ENCODE results near the gene SPTLC3.
A peak's percentile ranks its signal among the peaks of the same experiment; 100 is the strongest.

SPTLC3 gene

GRCh38 chr20:13125486-13125885 lies 116.7 kb downstream of the SPTLC3 start:
- Mint-ChIP-seq H3K27ac (no peak overlapping the region), H3K4me1 (ENCODE audit: low read depth in 2 of 2) (no peaks in the 10 kb centered on the region), H3K4me3 (no peak overlapping the region), H3K27me3 (no peaks in the 10 kb centered on the region), H3K9me3 (no peaks in the 10 kb centered on the region), H3K36me3 (ENCODE audit: insufficient read depth) (peaks cover 2% of the 10 kb centered on the region)
- ATAC-seq (replicated peaks) (no peak), DNase-seq (no peak)

- Mint-ChIP-seq H3K9me3 (no peaks in the 10 kb centered on the region), H3K4me3 (no peak overlapping the region), H3K27ac (no peak overlapping the region), H3K27me3 (peaks cover 8 to 16% of the 10 kb centered on the region in 2 donors), H3K4me1 (ENCODE audit: low read depth in 2 of 2) (peaks cover 0 to 5% of the 10 kb centered on the region in 2 donors), H3K36me3 (ENCODE audit: insufficient read depth) (no peaks in the 10 kb centered on the region)
- ATAC-seq (replicated peaks), result no peak
- no peak for DNase-seq
Measured at GRCh38 chr20:13128173-13128572, 119.4 kb downstream of the SPTLC3 start.

- peaks cover 11 to 18% of the 10 kb centered on the region in 2 donors for H3K27me3 Mint-ChIP-seq
- peaks cover 0 to 5% of the 10 kb centered on the region in 2 donors for H3K4me1 Mint-ChIP-seq (ENCODE audit: low read depth in 2 of 2)
- no peak overlapping the region for H3K27ac Mint-ChIP-seq
- H3K9me3 Mint-ChIP-seq, result no peaks in the 10 kb centered on the region
- DNase-seq, result no peak
- no peaks in the 10 kb centered on the region for H3K36me3 Mint-ChIP-seq (ENCODE audit: insufficient read depth)
- ATAC-seq (replicated peaks), result no peak
- H3K4me3 Mint-ChIP-seq, result no peak overlapping the region
Measured at GRCh38 chr20:13130061-13130706, 121.4 kb downstream of the SPTLC3 start.

- Mint-ChIP-seq H3K27me3 (peaks cover 11 to 18% of the 10 kb centered on the region in 2 donors), H3K27ac (no peak overlapping the region), H3K9me3 (no peaks in the 10 kb centered on the region), H3K4me1 (ENCODE audit: low read depth in 2 of 2) (peaks cover 0 to 5% of the 10 kb centered on the region in 2 donors), H3K4me3 (no peak overlapping the region), H3K36me3 (ENCODE audit: insufficient read depth) (no peaks in the 10 kb centered on the region)
- DNase-seq, result no peak
- ATAC-seq (replicated peaks), result no peak
Measured at GRCh38 chr20:13130707-13131103, 121.9 kb downstream of the SPTLC3 start.

GRCh38 chr20:13131688-13132087 lies 122.9 kb downstream of the SPTLC3 start:
- Mint-ChIP-seq H3K4me3 (no peak overlapping the region), H3K4me1 (ENCODE audit: low read depth in 2 of 2) (peaks cover 0 to 5% of the 10 kb centered on the region in 2 donors), H3K27me3 (peaks cover 11 to 18% of the 10 kb centered on the region in 2 donors), H3K9me3 (no peaks in the 10 kb centered on the region), H3K36me3 (ENCODE audit: insufficient read depth) (no peaks in the 10 kb centered on the region), H3K27ac (peak overlapping the region in 1 of 2 donors; percentile 16)
- DNase-seq (no peak), ATAC-seq (replicated peaks) (no peak)

GRCh38 chr20:13139459-13140150 lies 130.8 kb downstream of the SPTLC3 start:
- Mint-ChIP-seq H3K27me3 (peaks cover 10 to 14% of the 10 kb centered on the region in 2 donors), H3K27ac (no peak overlapping the region), H3K4me3 (no peak overlapping the region), H3K4me1 (ENCODE audit: low read depth in 2 of 2) (peaks cover 0 to 3% of the 10 kb centered on the region in 2 donors), H3K36me3 (ENCODE audit: insufficient read depth) (no peaks in the 10 kb centered on the region), H3K9me3 (peaks cover 0 to 8% of the 10 kb centered on the region in 2 donors)
- no peak for ATAC-seq (replicated peaks)
- DNase-seq, result no peak

- H3K36me3 Mint-ChIP-seq (ENCODE audit: insufficient read depth), result no peaks in the 10 kb centered on the region
- H3K4me3 Mint-ChIP-seq, result no peak overlapping the region
- no peak for DNase-seq
- H3K27ac Mint-ChIP-seq, result no peak overlapping the region
- peaks cover 0 to 3% of the 10 kb centered on the region in 2 donors for H3K4me1 Mint-ChIP-seq (ENCODE audit: low read depth in 2 of 2)
- H3K27me3 Mint-ChIP-seq, result peaks cover 10 to 14% of the 10 kb centered on the region in 2 donors
- no peak for ATAC-seq (replicated peaks)
- H3K9me3 Mint-ChIP-seq, result peaks cover 0 to 8% of the 10 kb centered on the region in 2 donors
Measured at GRCh38 chr20:13140201-13140600, 131.4 kb downstream of the SPTLC3 start.

- peaks cover 10 to 14% of the 10 kb centered on the region in 2 donors for H3K27me3 Mint-ChIP-seq
- ATAC-seq (replicated peaks), result no peak
- H3K9me3 Mint-ChIP-seq, result peaks cover 0 to 8% of the 10 kb centered on the region in 2 donors
- DNase-seq, result no peak
- H3K4me3 Mint-ChIP-seq, result no peak overlapping the region
- H3K4me1 Mint-ChIP-seq (ENCODE audit: low read depth in 2 of 2), result peaks cover 0 to 3% of the 10 kb centered on the region in 2 donors
- H3K36me3 Mint-ChIP-seq (ENCODE audit: insufficient read depth), result no peaks in the 10 kb centered on the region
- H3K27ac Mint-ChIP-seq, result no peak overlapping the region
Measured at GRCh38 chr20:13140775-13141174, 132.0 kb downstream of the SPTLC3 start.

GRCh38 chr20:13141546-13141945 lies 132.8 kb downstream of the SPTLC3 start:
- H3K4me1 Mint-ChIP-seq (ENCODE audit: low read depth in 2 of 2), result peaks cover 0 to 3% of the 10 kb centered on the region in 2 donors
- no peak overlapping the region for H3K4me3 Mint-ChIP-seq
- no peak overlapping the region for H3K27ac Mint-ChIP-seq
- no peaks in the 10 kb centered on the region for H3K36me3 Mint-ChIP-seq (ENCODE audit: insufficient read depth)
- peaks cover 0 to 8% of the 10 kb centered on the region in 2 donors for H3K9me3 Mint-ChIP-seq
- H3K27me3 Mint-ChIP-seq, result peaks cover 10 to 14% of the 10 kb centered on the region in 2 donors
- no peak for DNase-seq
- ATAC-seq (replicated peaks), result no peak

- DNase-seq (no peak), ATAC-seq (replicated peaks) (no peak)
- Mint-ChIP-seq H3K4me3 (no peak overlapping the region), H3K36me3 (ENCODE audit: insufficient read depth) (no peaks in the 10 kb centered on the region), H3K9me3 (peaks cover 0 to 8% of the 10 kb centered on the region in 2 donors), H3K27me3 (peaks cover 13 to 16% of the 10 kb centered on the region in 2 donors), H3K27ac (no peak overlapping the region), H3K4me1 (ENCODE audit: low read depth in 2 of 2) (peaks cover 0 to 3% of the 10 kb centered on the region in 2 donors)
Measured at GRCh38 chr20:13142143-13142542, 133.4 kb downstream of the SPTLC3 start.

- Mint-ChIP-seq H3K36me3 (ENCODE audit: insufficient read depth) (no peaks in the 10 kb centered on the region), H3K27ac (no peak overlapping the region), H3K9me3 (peaks cover 0 to 8% of the 10 kb centered on the region in 2 donors), H3K4me3 (no peak overlapping the region), H3K27me3 (peaks cover 13 to 24% of the 10 kb centered on the region in 2 donors), H3K4me1 (ENCODE audit: low read depth in 2 of 2) (no peaks in the 10 kb centered on the region)
- no peak for DNase-seq
- ATAC-seq (replicated peaks), result no peak
Measured at GRCh38 chr20:13147071-13147963, 138.5 kb downstream of the SPTLC3 start.

- no peak for ATAC-seq (replicated peaks)
- Mint-ChIP-seq H3K27ac (no peak overlapping the region), H3K4me1 (ENCODE audit: low read depth in 2 of 2) (no peaks in the 10 kb centered on the region), H3K9me3 (peaks cover 0 to 8% of the 10 kb centered on the region in 2 donors), H3K27me3 (peaks cover 13 to 24% of the 10 kb centered on the region in 2 donors), H3K4me3 (no peak overlapping the region), H3K36me3 (ENCODE audit: insufficient read depth) (no peaks in the 10 kb centered on the region)
- no peak for DNase-seq
Measured at GRCh38 chr20:13147971-13148370, 139.2 kb downstream of the SPTLC3 start.

- Mint-ChIP-seq H3K4me3 (no peak overlapping the region), H3K27ac (no peak overlapping the region), H3K9me3 (peaks cover 0 to 8% of the 10 kb centered on the region in 2 donors), H3K27me3 (peaks cover 13 to 25% of the 10 kb centered on the region in 2 donors), H3K4me1 (ENCODE audit: low read depth in 2 of 2) (no peaks in the 10 kb centered on the region), H3K36me3 (ENCODE audit: insufficient read depth) (peaks cover 2% of the 10 kb centered on the region)
- no peak for DNase-seq
- ATAC-seq (replicated peaks), result no peak
Measured at GRCh38 chr20:13148402-13148801, 139.6 kb downstream of the SPTLC3 start.

Data from effector memory CD8-positive, alpha-beta T cell (primary cell).